IgD-negative memory B cell (primary cell): Measurements from ENCODE around the gene CARM1. TPM values are rescaled to one million over a fixed set of nuclear protein-coding genes. Genes with fewer than 3 reads are reported as not detected.

Experiments
- H3K27ac Mint-ChIP-seq, 3 donors: one replicate each; pipeline ENCODE4 v1.8.0; 2020 to 2022; ENCODE audit warnings: mild to moderate bottlenecking in 3 of 3, mixed read lengths in 3 of 3, moderate library complexity in 1 of 3
- H3K27me3 Mint-ChIP-seq: one replicate; pipeline ENCODE4 v1.8.0; 2021; ENCODE audit warnings: mixed read lengths
- H3K36me3 Mint-ChIP-seq: one replicate; pipeline ENCODE4 v1.8.0; 2020; ENCODE audit warnings: mild to moderate bottlenecking, mixed read lengths
- H3K4me1 Mint-ChIP-seq, 3 donors: one replicate each; pipeline ENCODE4 v1.8.0; 2020 to 2022; ENCODE audit warnings: mixed read lengths in 3 of 3, mild to moderate bottlenecking in 1 of 3
- H3K4me3 Mint-ChIP-seq, 4 donors: one replicate each; pipeline ENCODE4 v1.8.0; 2020 to 2022; ENCODE audit warnings: mild to moderate bottlenecking in 4 of 4, mixed read lengths in 4 of 4, moderate library complexity in 3 of 4
- H3K9me3 Mint-ChIP-seq, 3 donors: one replicate each; pipeline ENCODE4 v1.8.0; 2020 to 2021; ENCODE audit warnings: mixed read lengths in 3 of 3, mild to moderate bottlenecking in 1 of 3
- polyA plus RNA-seq: library from polyadenylated mRNA; unstranded; fragments of 300-500 nt; fragmentation: Illumina TruSeq; gene quantifications from one replicate; pipeline ENCODE4 v1.2.3, GENCODE V29; 2021

Gene CARM1
- polyA plus RNA-seq, 1 donor from 2014 or later: 1.4 TPM

DNA sequence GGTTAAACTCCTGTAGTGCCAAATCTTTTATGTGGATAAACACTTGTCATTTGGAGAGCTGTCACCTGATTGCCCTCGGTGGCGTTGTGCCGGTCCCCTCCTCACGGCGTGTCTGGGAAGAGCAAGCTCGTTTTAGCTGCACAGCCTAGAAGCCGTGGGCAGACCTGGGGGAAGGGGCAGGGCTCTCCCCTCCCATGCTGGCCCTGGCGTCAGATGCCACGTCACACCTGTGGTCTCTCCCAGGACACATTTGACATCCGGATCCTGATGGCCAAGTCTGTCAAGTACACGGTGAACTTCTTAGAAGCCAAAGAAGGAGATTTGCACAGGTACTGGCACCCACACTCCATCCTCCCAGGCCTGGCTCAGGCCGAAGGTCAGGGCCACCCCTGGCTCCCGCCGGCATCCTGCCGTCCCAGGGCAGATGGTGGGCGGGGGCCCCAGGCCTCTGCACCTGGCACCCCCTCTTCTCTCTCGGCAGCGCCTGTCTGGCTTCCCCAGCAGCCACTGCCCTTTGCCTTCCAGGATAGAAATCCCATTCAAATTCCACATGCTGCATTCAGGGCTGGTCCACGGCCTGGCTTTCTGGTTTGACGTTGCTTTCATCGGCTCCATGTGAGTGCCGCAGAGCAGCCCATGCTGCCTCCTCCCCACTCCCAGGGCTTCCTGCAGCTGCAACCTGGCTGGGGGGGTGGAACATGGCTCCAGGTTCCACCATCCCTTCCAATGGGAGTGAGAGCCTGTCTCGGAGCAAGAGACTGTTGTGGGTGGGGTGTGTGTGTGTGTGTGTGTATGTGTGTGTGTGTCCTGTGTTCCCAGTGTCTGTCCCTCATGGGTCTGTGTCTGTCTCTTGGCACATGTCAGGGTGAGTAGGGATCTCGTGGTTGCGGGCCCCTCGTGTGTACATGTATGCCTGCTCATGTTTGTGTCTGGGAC lies 48.3 kb downstream of the CARM1 start:
- no peak overlapping the region for H3K4me3 Mint-ChIP-seq
- H3K27ac Mint-ChIP-seq: peak overlapping the region in 1 of 3 donors; percentile 67
- H3K4me1 Mint-ChIP-seq: peaks cover 0 to 3% (median 0%) of the 10 kb centered on the region in 3 donors
- no peaks in the 10 kb centered on the region for H3K9me3 Mint-ChIP-seq
- H3K36me3 Mint-ChIP-seq: peaks cover 2% of the 10 kb centered on the region
- no peaks in the 10 kb centered on the region for H3K27me3 Mint-ChIP-seq

- no peaks in the 10 kb centered on the region for H3K27me3 Mint-ChIP-seq
- H3K27ac Mint-ChIP-seq: peak overlapping the region in 1 of 3 donors; percentile 67
- no peaks in the 10 kb centered on the region for H3K9me3 Mint-ChIP-seq
- H3K4me3 Mint-ChIP-seq: no peak overlapping the region
- H3K36me3 Mint-ChIP-seq: peaks cover 2% of the 10 kb centered on the region
- peaks cover 0 to 3% (median 0%) of the 10 kb centered on the region in 3 donors for H3K4me1 Mint-ChIP-seq
Measured at GRCh38 chr19:10920288-10920655, 48.9 kb downstream of the CARM1 start.

DNA sequence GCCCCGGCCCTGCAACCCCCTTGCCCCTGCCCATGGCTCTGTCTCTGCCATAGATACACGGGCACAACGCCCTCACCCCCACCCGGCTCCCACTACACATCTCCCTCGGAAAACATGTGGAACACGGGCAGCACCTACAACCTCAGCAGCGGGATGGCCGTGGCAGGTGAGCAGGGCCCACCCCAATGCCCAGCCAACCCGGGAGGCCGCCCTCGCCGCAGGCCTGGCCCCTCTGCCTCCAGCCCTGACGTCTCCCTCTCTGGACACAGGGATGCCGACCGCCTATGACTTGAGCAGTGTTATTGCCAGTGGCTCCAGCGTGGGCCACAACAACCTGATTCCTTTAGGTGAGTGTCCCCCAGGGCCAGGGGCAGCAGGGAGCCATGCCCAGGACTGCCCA lies 49.4 kb downstream of the CARM1 start:
- Mint-ChIP-seq H3K27me3 (no peaks in the 10 kb centered on the region), H3K27ac (no peak overlapping the region), H3K36me3 (peaks cover 2% of the 10 kb centered on the region), H3K4me1 (peaks cover 0 to 3% (median 0%) of the 10 kb centered on the region in 3 donors), H3K9me3 (no peaks in the 10 kb centered on the region), H3K4me3 (no peak overlapping the region)

- peaks cover 0 to 3% (median 0%) of the 10 kb centered on the region in 3 donors for H3K4me1 Mint-ChIP-seq
- no peak overlapping the region for H3K4me3 Mint-ChIP-seq
- H3K36me3 Mint-ChIP-seq: peaks cover 2% of the 10 kb centered on the region
- no peaks in the 10 kb centered on the region for H3K27me3 Mint-ChIP-seq
- H3K27ac Mint-ChIP-seq: no peak overlapping the region
- no peaks in the 10 kb centered on the region for H3K9me3 Mint-ChIP-seq
Measured at GRCh38 chr19:10921199-10921909, 50.0 kb downstream of the CARM1 start.

DNA sequence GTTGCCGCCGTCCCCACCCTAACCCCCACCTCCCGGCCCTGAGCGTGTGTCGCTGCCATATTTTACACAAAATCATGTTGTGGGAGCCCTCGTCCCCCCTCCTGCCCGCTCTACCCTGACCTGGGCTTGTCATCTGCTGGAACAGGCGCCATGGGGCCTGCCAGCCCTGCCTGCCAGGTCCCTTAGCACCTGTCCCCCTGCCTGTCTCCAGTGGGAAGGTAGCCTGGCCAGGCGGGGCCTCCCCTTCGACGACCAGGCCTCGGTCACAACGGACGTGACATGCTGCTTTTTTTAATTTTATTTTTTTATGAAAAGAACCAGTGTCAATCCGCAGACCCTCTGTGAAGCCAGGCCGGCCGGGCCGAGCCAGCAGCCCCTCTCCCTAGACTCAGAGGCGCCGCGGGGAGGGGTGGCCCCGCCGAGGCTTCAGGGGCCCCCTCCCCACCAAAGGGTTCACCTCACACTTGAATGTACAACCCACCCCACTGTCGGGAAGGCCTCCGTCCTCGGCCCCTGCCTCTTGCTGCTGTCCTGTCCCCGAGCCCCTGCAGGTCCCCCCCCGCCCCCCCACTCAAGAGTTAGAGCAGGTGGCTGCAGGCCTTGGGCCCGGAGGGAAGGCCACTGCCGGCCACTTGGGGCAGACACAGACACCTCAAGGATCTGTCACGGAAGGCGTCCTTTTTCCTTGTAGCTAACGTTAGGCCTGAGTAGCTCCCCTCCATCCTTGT lies 50.7 kb downstream of the CARM1 start:
- Mint-ChIP-seq H3K27me3 (no peaks in the 10 kb centered on the region), H3K27ac (no peak overlapping the region), H3K36me3 (peaks cover 2% of the 10 kb centered on the region), H3K4me1 (peaks cover 0 to 3% (median 0%) of the 10 kb centered on the region in 3 donors), H3K9me3 (no peaks in the 10 kb centered on the region), H3K4me3 (no peak overlapping the region)

DNA sequence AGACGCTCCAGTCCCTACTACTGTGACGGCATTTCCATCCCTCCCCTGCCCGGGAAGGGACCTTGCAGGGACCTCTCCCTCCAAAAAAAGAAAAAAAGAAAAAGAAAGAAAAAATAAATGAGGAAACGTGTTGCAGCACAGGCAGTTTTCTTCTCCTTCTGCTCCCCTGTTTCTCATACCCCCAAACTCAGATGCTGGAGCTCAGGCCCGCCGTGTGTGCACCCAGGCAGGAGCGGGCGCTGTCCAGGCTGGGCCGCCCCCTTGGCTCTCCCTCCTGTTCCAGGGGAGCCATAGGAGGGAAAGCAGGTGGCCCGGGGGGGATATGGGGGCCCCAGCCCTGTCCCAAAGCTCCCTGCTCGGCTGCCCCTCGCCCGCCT lies 51.3 kb downstream of the CARM1 start:
- no peaks in the 10 kb centered on the region for H3K9me3 Mint-ChIP-seq
- H3K4me3 Mint-ChIP-seq: no peak overlapping the region
- H3K4me1 Mint-ChIP-seq: peaks cover 0 to 6% (median 0%) of the 10 kb centered on the region in 3 donors
- H3K36me3 Mint-ChIP-seq: peaks cover 2% of the 10 kb centered on the region
- no peaks in the 10 kb centered on the region for H3K27me3 Mint-ChIP-seq
- no peak overlapping the region for H3K27ac Mint-ChIP-seq

- Mint-ChIP-seq H3K9me3 (no peaks in the 10 kb centered on the region), H3K4me1 (peaks cover 0 to 7% (median under 1%) of the 10 kb centered on the region in 3 donors), H3K4me3 (no peak overlapping the region), H3K27me3 (no peaks in the 10 kb centered on the region), H3K27ac (no peak overlapping the region), H3K36me3 (peaks cover 2% of the 10 kb centered on the region)
Measured at GRCh38 chr19:10923260-10924112, 52.1 kb downstream of the CARM1 start.

GRCh38 chr19:10924597-10924996 lies 53.2 kb downstream of the CARM1 start:
- no peak overlapping the region for H3K4me3 Mint-ChIP-seq
- H3K27ac Mint-ChIP-seq: no peak overlapping the region
- no peaks in the 10 kb centered on the region for H3K36me3 Mint-ChIP-seq
- no peaks in the 10 kb centered on the region for H3K27me3 Mint-ChIP-seq
- peaks cover 0 to 10% (median 5%) of the 10 kb centered on the region in 3 donors for H3K4me1 Mint-ChIP-seq
- no peaks in the 10 kb centered on the region for H3K9me3 Mint-ChIP-seq

GRCh38 chr19:10927730-10928562 lies 56.6 kb downstream of the CARM1 start:
- peak overlapping the region; percentile 88 to 98 (median 94) for H3K4me3 Mint-ChIP-seq
- peak overlapping the region; percentile 78 to 89 (median 86) for H3K27ac Mint-ChIP-seq
- H3K9me3 Mint-ChIP-seq: no peaks in the 10 kb centered on the region
- H3K36me3 Mint-ChIP-seq: no peaks in the 10 kb centered on the region
- H3K4me1 Mint-ChIP-seq: peaks cover 0 to 12% (median 11%) of the 10 kb centered on the region in 3 donors
- H3K27me3 Mint-ChIP-seq: no peaks in the 10 kb centered on the region

- peaks cover 0 to 12% (median 11%) of the 10 kb centered on the region in 3 donors for H3K4me1 Mint-ChIP-seq
- peak within 1 kb of the TSS; percentile 78 to 89 (median 86) for H3K27ac Mint-ChIP-seq
- no peaks in the 10 kb centered on the region for H3K9me3 Mint-ChIP-seq
- no peaks in the 10 kb centered on the region for H3K27me3 Mint-ChIP-seq
- peak within 1 kb of the TSS; percentile 88 to 98 (median 94) for H3K4me3 Mint-ChIP-seq
- no peaks in the 10 kb centered on the region for H3K36me3 Mint-ChIP-seq
Measured at GRCh38 chr19:10928563-10929401, 57.4 kb downstream of the CARM1 start, which contains the start of the genes TIMM29 and YIPF2. Gene TIMM29 (plus strand): TSS chr19:10928811. CDS start chr19:10928823, 12 bp downstream. Gene YIPF2 (minus strand): TSS chr19:10928639. CDS start chr19:10928410, 229 bp downstream.

- Mint-ChIP-seq H3K4me1 (peaks cover 0 to 12% (median 11%) of the 10 kb centered on the region in 3 donors), H3K4me3 (peak overlapping the region; percentile 87 to 94 (median 88)), H3K36me3 (no peaks in the 10 kb centered on the region), H3K27me3 (no peaks in the 10 kb centered on the region), H3K27ac (no peak overlapping the region), H3K9me3 (no peaks in the 10 kb centered on the region)
Measured at GRCh38 chr19:10929402-10929794, 58.0 kb downstream of the CARM1 start.

DNA sequence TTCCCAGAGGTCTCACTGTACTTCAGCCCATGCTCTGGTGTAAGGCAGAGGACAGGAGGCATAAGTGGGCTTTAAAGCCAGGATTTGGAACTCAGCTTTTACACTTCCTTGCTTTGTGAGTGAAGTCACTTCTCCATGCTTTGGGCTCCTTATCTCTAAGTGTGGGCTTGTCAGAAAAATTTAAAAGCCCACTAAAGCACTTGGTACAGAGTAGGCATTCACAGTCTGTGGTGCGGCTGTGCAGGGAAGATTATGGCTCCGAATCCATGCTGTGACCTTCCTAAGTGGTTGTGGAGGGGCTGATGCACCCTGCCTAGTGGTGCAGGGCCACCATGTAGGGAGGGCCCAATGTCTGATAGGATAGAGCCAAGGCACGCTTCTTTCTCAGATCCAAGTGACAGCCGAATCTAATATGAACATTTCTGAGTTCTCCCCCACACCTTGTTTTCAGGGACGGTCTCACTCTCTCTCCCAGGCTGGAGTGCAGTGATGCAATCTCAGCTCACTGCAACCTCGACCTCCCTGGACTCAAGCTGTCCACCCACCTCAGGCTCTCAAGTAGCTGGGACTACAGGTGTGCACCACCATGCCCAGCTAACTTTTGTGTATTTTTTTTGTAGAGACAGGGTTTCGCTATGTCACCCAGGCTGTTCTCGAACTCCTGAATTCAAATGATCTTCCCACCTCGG lies 64.2 kb downstream of the CARM1 start:
- H3K36me3 Mint-ChIP-seq: no peaks in the 10 kb centered on the region
- H3K9me3 Mint-ChIP-seq: no peaks in the 10 kb centered on the region
- H3K4me3 Mint-ChIP-seq: no peak overlapping the region
- H3K27ac Mint-ChIP-seq: no peak overlapping the region
- peaks cover 0 to 6% (median 2%) of the 10 kb centered on the region in 3 donors for H3K4me1 Mint-ChIP-seq
- no peaks in the 10 kb centered on the region for H3K27me3 Mint-ChIP-seq
